A673 (cell line): ENCODE measurements around the gene SLIT3.

Experiments used
- EZH2 ChIP-seq: fragments of 200-600 bp; sonication (generic); IDR thresholded peaks from 2 replicates; pipeline ENCODE4 v1.6.1; 2017; ENCODE audit warnings: borderline replicate concordance, low read depth, mild to moderate bottlenecking, mixed read lengths, antibody characterized with exemption, low read length; ENCODE audit not compliant: poor library complexity, severe bottlenecking
- TF ChIP-seq, protein P1 (sequence below): fragments of 300-800, 200-600 bp; sonication (generic); conservative IDR thresholded peaks from 2 replicates; pipeline ENCODE4 v1.5.1; 2017; ENCODE audit warnings: low read depth, mild to moderate bottlenecking, antibody characterized with exemption, low read length, moderate library complexity, mixed read lengths

DNA sequence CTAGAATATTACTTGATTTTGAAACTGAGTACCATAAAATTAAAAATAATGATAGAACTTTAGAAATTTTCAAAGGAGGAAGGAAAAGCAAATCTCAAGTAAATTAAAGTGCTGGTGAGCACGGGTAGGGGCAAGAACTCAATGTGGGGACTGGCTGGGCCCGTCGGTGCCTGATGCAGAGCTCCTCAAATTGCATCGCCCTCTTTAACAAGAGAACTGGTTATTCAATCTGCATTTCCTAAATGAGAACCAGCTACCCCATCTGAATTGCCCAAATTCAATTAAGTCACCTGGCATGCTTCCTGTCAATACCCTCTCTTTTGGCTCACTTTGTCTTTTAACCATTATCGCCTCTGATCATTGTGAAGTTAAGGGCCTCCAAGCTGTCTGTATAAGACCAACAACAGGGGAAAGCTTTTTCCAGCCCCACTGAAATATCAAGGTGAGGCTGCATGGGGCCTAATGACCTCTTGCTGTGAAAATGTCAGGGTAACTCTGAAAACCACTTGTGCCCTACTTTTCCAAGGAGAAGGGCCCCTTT is 316.7 kb downstream of the SLIT3 start:
- TF ChIP-seq, protein P1, sequence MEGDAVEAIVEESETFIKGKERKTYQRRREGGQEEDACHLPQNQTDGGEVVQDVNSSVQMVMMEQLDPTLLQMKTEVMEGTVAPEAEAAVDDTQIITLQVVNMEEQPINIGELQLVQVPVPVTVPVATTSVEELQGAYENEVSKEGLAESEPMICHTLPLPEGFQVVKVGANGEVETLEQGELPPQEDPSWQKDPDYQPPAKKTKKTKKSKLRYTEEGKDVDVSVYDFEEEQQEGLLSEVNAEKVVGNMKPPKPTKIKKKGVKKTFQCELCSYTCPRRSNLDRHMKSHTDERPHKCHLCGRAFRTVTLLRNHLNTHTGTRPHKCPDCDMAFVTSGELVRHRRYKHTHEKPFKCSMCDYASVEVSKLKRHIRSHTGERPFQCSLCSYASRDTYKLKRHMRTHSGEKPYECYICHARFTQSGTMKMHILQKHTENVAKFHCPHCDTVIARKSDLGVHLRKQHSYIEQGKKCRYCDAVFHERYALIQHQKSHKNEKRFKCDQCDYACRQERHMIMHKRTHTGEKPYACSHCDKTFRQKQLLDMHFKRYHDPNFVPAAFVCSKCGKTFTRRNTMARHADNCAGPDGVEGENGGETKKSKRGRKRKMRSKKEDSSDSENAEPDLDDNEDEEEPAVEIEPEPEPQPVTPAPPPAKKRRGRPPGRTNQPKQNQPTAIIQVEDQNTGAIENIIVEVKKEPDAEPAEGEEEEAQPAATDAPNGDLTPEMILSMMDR, result no peak
- no peak for TF ChIP-seq EZH2
